ENCODE data around the gene STK4. TPM values are rescaled to one million over a fixed set of nuclear protein-coding genes. Genes with fewer than 3 reads are reported as not detected.

Gene STK4
- total RNA-seq, 1 experiment from 2014 or later: 60.9 TPM

- ChIA-PET POLR2A (ENCODE audit: unreplicated experiment) (no interaction called here), CTCF (no interaction called here)
- Histone ChIP-seq H4K20me1 (ENCODE audit: insufficient read depth) (peaks cover 3% of the 10 kb centered on the region; the same call in 1 of the 2 replicates), H3K4me1 (replicated peaks; ENCODE audit: insufficient read depth) (no peaks in the 10 kb centered on the region), H3K27me3 (ENCODE audit: insufficient read depth, low read depth) (no peaks in the 10 kb centered on the region), H3K4me3 (no peak overlapping the region), H2AFZ (no peak overlapping the region), H3K27ac (no peak overlapping the region), H3K36me3 (ENCODE audit: low read depth) (peaks cover 66% of the 10 kb centered on the region), H3K9me2 (ENCODE audit: insufficient read depth) (no peaks in the 10 kb centered on the region), H3F3A (ENCODE audit: insufficient read depth, low read depth) (peaks cover 27% of the 10 kb centered on the region; the same call in 1 of the 2 replicates), H3K4me2 (no peak overlapping the region), H3K79me2 (ENCODE audit: low read depth) (0 out of 2 replicates have a peak, but pooled peaks cover 3% of the 10 kb centered on the region), H3K9me3 (ENCODE audit: insufficient read depth, low read depth) (no peaks in the 10 kb centered on the region)
- no peak for TF ChIP-seq EZH2 (IDR thresholded peaks at IDR 0.05; ENCODE audit: low read depth)
- TF ChIP-seq, protein P1, sequence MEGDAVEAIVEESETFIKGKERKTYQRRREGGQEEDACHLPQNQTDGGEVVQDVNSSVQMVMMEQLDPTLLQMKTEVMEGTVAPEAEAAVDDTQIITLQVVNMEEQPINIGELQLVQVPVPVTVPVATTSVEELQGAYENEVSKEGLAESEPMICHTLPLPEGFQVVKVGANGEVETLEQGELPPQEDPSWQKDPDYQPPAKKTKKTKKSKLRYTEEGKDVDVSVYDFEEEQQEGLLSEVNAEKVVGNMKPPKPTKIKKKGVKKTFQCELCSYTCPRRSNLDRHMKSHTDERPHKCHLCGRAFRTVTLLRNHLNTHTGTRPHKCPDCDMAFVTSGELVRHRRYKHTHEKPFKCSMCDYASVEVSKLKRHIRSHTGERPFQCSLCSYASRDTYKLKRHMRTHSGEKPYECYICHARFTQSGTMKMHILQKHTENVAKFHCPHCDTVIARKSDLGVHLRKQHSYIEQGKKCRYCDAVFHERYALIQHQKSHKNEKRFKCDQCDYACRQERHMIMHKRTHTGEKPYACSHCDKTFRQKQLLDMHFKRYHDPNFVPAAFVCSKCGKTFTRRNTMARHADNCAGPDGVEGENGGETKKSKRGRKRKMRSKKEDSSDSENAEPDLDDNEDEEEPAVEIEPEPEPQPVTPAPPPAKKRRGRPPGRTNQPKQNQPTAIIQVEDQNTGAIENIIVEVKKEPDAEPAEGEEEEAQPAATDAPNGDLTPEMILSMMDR (conservative IDR thresholded peaks at IDR 0.05): no peak
- intact Hi-C loops (cut with micrococcal nuclease; ENCODE audit: unreplicated experiment): no loop called here
- no TSS peak for BruUV-seq (replicated peaks)
- DNase-seq: no peak
Observed at GRCh38 chr20:44950368-44950767, 15.9 kb upstream of the STK4 start.

DNA sequence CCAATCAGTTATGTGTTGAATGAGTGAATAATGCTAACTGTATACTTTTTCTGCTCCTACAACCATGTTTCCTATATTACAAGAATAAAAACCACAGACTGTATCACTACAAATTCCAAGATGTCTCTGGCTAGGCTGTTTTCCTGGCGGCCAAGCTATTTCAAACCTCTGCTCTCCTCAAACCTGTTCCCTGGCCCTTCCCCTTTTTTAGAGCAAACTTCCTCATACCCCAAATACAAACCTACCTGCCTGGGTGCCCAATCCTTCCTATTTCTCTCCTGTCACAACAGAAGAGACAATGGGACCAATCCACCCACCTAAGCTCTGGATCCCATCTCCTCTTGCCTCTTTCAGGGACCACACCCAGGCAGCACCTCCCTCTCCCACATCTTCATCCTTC is 13.6 kb upstream of the STK4 start:
- Histone ChIP-seq H3K36me3 (ENCODE audit: low read depth) (peaks cover 70% of the 10 kb centered on the region), H3K9me2 (ENCODE audit: insufficient read depth) (no peaks in the 10 kb centered on the region), H2AFZ (no peak overlapping the region), H3K79me2 (ENCODE audit: low read depth) (peaks cover 27% of the 10 kb centered on the region), H3K4me2 (no peak overlapping the region), H3F3A (ENCODE audit: insufficient read depth, low read depth) (peaks cover 30% of the 10 kb centered on the region; the same call in 1 of the 2 replicates), H3K27me3 (ENCODE audit: insufficient read depth, low read depth) (no peaks in the 10 kb centered on the region), H4K20me1 (ENCODE audit: insufficient read depth) (peaks cover 3% of the 10 kb centered on the region; the same call in 1 of the 2 replicates), H3K27ac (no peak overlapping the region), H3K4me1 (replicated peaks; ENCODE audit: insufficient read depth) (no peaks in the 10 kb centered on the region), H3K9me3 (ENCODE audit: insufficient read depth, low read depth) (no peaks in the 10 kb centered on the region), H3K4me3 (no peak overlapping the region)
- ChIA-PET POLR2A (ENCODE audit: unreplicated experiment) (interaction anchor here (0.6 to 0.8 kb wide), 2 partner anchors 73 to 301 kb away, joined by 4 to 6 read pairs; partner anchors contain the start of gene SLPI), CTCF (no interaction called here)
- DNase-seq: no peak
- BruUV-seq (replicated peaks): no TSS peak
- intact Hi-C loops (cut with micrococcal nuclease; ENCODE audit: unreplicated experiment): no loop called here
- no peak for TF ChIP-seq EZH2 (IDR thresholded peaks at IDR 0.05; ENCODE audit: low read depth)
- TF ChIP-seq, protein P1 (conservative IDR thresholded peaks at IDR 0.05): no peak

- Histone ChIP-seq H3K27ac (no peak overlapping the region), H3F3A (ENCODE audit: insufficient read depth, low read depth) (peaks cover 27% of the 10 kb centered on the region; the same call in 1 of the 2 replicates), H3K9me2 (ENCODE audit: insufficient read depth) (no peaks in the 10 kb centered on the region), H3K36me3 (ENCODE audit: low read depth) (peaks cover 67% of the 10 kb centered on the region), H3K9me3 (ENCODE audit: insufficient read depth, low read depth) (no peaks in the 10 kb centered on the region), H3K79me2 (ENCODE audit: low read depth) (peaks cover 41% of the 10 kb centered on the region), H3K27me3 (ENCODE audit: insufficient read depth, low read depth) (no peaks in the 10 kb centered on the region), H3K4me1 (replicated peaks; ENCODE audit: insufficient read depth) (peaks cover 10% of the 10 kb centered on the region), H4K20me1 (ENCODE audit: insufficient read depth) (peaks cover 5% of the 10 kb centered on the region; the same call in 1 of the 2 replicates), H2AFZ (no peak overlapping the region), H3K4me2 (no peak overlapping the region), H3K4me3 (no peak overlapping the region)
- no peak for DNase-seq
- ChIA-PET CTCF (no interaction called here), POLR2A (ENCODE audit: unreplicated experiment) (no interaction called here)
- intact Hi-C loops (cut with micrococcal nuclease; ENCODE audit: unreplicated experiment): no loop called here
- BruUV-seq (replicated peaks): no TSS peak
- TF ChIP-seq, protein P1 (conservative IDR thresholded peaks at IDR 0.05): no peak
- TF ChIP-seq EZH2 (IDR thresholded peaks at IDR 0.05; ENCODE audit: low read depth): no peak
Observed at GRCh38 chr20:44954211-44954610, 12.1 kb upstream of the STK4 start.
